B cell (primary cell): ENCODE results near the gene FUT6. TPM values are rescaled to one million over a fixed set of nuclear protein-coding genes. Genes with fewer than 3 reads are reported as not detected.
A peak's percentile ranks its signal among the peaks of the same experiment; 100 is the strongest.

Experiments
- ATAC-seq: fragments of 200-7000 bp; cut with Tn5 transposase; one replicate; pipeline ENCODE4 v1.10.0; 2021; ENCODE audit warnings: low read depth, mild to moderate bottlenecking, moderate number of reproducible peaks, moderate library complexity
- CTCF ChIA-PET: fragments of 350-600 bp; sonication (Branson Sonifier 250); formaldehyde crosslinking; loops from one replicate; lab custom pipeline; 2021; ENCODE audit warnings: antibody characterized with exemption, inconsistent platforms; lab: Charles Lee
- POLR2A ChIA-PET: fragments of 350-600 bp; sonication (Branson Sonifier 250); formaldehyde crosslinking; loops from one replicate; lab custom pipeline; 2021; ENCODE audit warnings: antibody characterized with exemption; lab: Charles Lee
- DNase-seq: peaks from one replicate; pipeline ENCODE4 v3.0.0; 2013
- H2AFZ ChIP-seq: 2 replicates; pipeline ENCODE4 v1.6.1; 2012; ENCODE audit warnings: mild to moderate bottlenecking, low read depth, low read length; ENCODE audit not compliant: insufficient read depth, poor library complexity, severe bottlenecking
- H3K27ac ChIP-seq, 2 donors: 1 replicate in 1 of 2; 2 replicates in 1 of 2; pipeline ENCODE4 v1.5.1; 2012 to 2013; ENCODE audit warnings: low read length in 2 of 2, mild to moderate bottlenecking in 2 of 2, moderate library complexity in 1 of 2
- H3K27me3 ChIP-seq, 4 experiments: fragments of 200-600 bp in 1 of 4; sonication (generic) in 1 of 4; replicated peaks in 1 of 4; 1 replicate in 2 of 4; 2 replicates in 2 of 4; pipeline versions ENCODE4 v1.6.1 to v1.7.0; 2013 to 2016; ENCODE audit warnings: low read length in 3 of 4, mild to moderate bottlenecking in 2 of 4, mixed read lengths in 1 of 4, moderate library complexity in 1 of 4; ENCODE audit not compliant: insufficient read depth in 4 of 4, control insufficient read depth in 3 of 4; ENCODE audit errors: control extremely low read depth in 1 of 4
- H3K36me3 ChIP-seq, 2 experiments: replicated peaks in 1 of 2; 1 replicate in 1 of 2; 2 replicates in 1 of 2; pipeline versions ENCODE4 v1.6.1 to v1.7.1; 2013; ENCODE audit warnings: low read length in 1 of 2; ENCODE audit not compliant: insufficient read depth in 2 of 2, control insufficient read depth in 1 of 2; ENCODE audit errors: control extremely low read depth in 1 of 2, extremely low read depth in 1 of 2
- H3K4me1 ChIP-seq, 2 donors: fragments of 200-600 bp in 1 of 2; sonication (generic) in 1 of 2; 1 replicate in 1 of 2; 2 replicates in 1 of 2; pipeline versions ENCODE4 v1.5.1 to v1.6.1; 2013 to 2017; ENCODE audit warnings: low read length in 2 of 2; ENCODE audit not compliant: control insufficient read depth in 2 of 2, insufficient read depth in 2 of 2
- H3K4me2 ChIP-seq: replicated peaks from 2 replicates; pipeline ENCODE3; 2012; ENCODE audit warnings: mild to moderate bottlenecking, low read depth, low read length; ENCODE audit not compliant: poor library complexity, severe bottlenecking
- H3K4me3 ChIP-seq, 5 experiments: fragments of 200-600 bp in 1 of 5; sonication (generic) in 1 of 5; 1 replicate in 3 of 5; 2 replicates in 2 of 5; pipeline versions ENCODE4 v1.5.1 to v1.7.0; 2011 to 2016; ENCODE audit warnings: low read length in 4 of 5, mild to moderate bottlenecking in 4 of 5, low read depth in 2 of 5, control low read depth in 1 of 5, moderate library complexity in 1 of 5; ENCODE audit not compliant: insufficient read depth in 1 of 5; ENCODE audit errors: control extremely low read depth in 1 of 5, extremely low read depth in 1 of 5
- H3K79me2 ChIP-seq: fragments of 200-600 bp; sonication (generic); one replicate; pipeline ENCODE4 v1.6.0; 2016; ENCODE audit warnings: low read length; ENCODE audit not compliant: control insufficient read depth, insufficient read depth
- H3K9ac ChIP-seq: fragments of 200-600 bp; sonication (generic); 2 replicates; pipeline ENCODE4 v1.6.1; 2017; ENCODE audit warnings: mild to moderate bottlenecking, low read length, moderate library complexity
- H3K9me3 ChIP-seq, 3 donors: one replicate each; pipeline versions ENCODE4 v1.6.1 to v1.7.1; 2013; ENCODE audit warnings: low read length in 2 of 3; ENCODE audit not compliant: control insufficient read depth in 2 of 3, insufficient read depth in 1 of 3; ENCODE audit errors: control extremely low read depth in 1 of 3
- H4K20me1 ChIP-seq: 2 replicates; pipeline ENCODE4 v1.6.0; 2012; ENCODE audit warnings: mild to moderate bottlenecking, low read length; ENCODE audit not compliant: insufficient read depth, control insufficient read depth, poor library complexity, severe bottlenecking
- H3K27ac Mint-ChIP-seq: one replicate; pipeline ENCODE4 v1.8.0; 2021; ENCODE audit warnings: mixed read lengths
- H3K27me3 Mint-ChIP-seq: one replicate; pipeline ENCODE4 v1.8.0; 2021; ENCODE audit warnings: mixed read lengths
- H3K4me1 Mint-ChIP-seq: one replicate; pipeline ENCODE4 v1.8.0; 2021; ENCODE audit warnings: mixed read lengths
- H3K4me3 Mint-ChIP-seq: one replicate; pipeline ENCODE4 v1.8.0; 2021; ENCODE audit warnings: mixed read lengths
- H3K9me3 Mint-ChIP-seq: one replicate; pipeline ENCODE4 v1.8.0; 2022; ENCODE audit warnings: mixed read lengths; ENCODE audit not compliant: insufficient read depth
- CTCF ChIP-seq: fragments of 200-600 bp; IDR thresholded peaks from one replicate; pipeline ENCODE4 v1.8.0; 2022; ENCODE audit warnings: antibody characterized with exemption, mild to moderate bottlenecking
- EZH2 ChIP-seq: IDR thresholded peaks from 2 replicates; pipeline ENCODE4 v1.6.1; 2012; ENCODE audit warnings: borderline replicate concordance, low read depth, mild to moderate bottlenecking, moderate library complexity, low read length; ENCODE audit not compliant: insufficient read depth, poor library complexity, severe bottlenecking
- WGBS: methylation state at CpG from one replicate; pipeline ENCODE4 v1.1.5; 2013; ENCODE audit warnings: missing lambda C conversion rate; ENCODE audit not compliant: insufficient coverage; 5-methylcytosine and 5-hydroxymethylcytosine counted together
- intact Hi-C: fragments of 100-400 bp; cut with micrococcal nuclease; formaldehyde crosslinking; loops from one replicate; pipeline ENCODE4 v1.10.0; 2022
- polyA plus RNA-seq: library from polyadenylated mRNA; depleted of rRNA; stranded (reverse); fragments of >200 nt; gene quantifications from 2 replicates; pipeline ENCODE4 v1.2.3, GENCODE V29; 2012
- total RNA-seq, 2 donors: library from RNA; stranded (reverse); fragments of 120-200 nt in 1 of 2; gene quantifications; 1 replicate in 1 of 2; 2 replicates in 1 of 2; pipeline versions ENCODE4 v1.2.3 to v1.2.4, GENCODE V29; 2013 to 2022

Gene FUT6
- total and polyA plus RNA-seq, 2 donors (not counting 1 experiment from before 2014, with no cell fraction given): 0.03 TPM; not detected in 1

- Histone ChIP-seq H3K4me2 (no peak within 1 kb of the TSS), H3K4me1 (no peaks in the 10 kb centered on the region), H2AFZ (no peak within 1 kb of the TSS), H3K27me3 (no peaks in the 10 kb centered on the region), H3K9ac (no peak within 1 kb of the TSS), H3K79me2 (peaks cover 7% of the 10 kb centered on the region), H3K4me3 (no peak within 1 kb of the TSS), H3K36me3 (peaks cover 0 to 47% of the 10 kb centered on the region in 2 experiments), H3K9me3 (peaks cover 0 to under 1% (median 0%) of the 10 kb centered on the region in 3 donors), H4K20me1 (peaks cover 20% of the 10 kb centered on the region), H3K27ac (no peak within 1 kb of the TSS)
- H3K4me1 Mint-ChIP-seq: no peaks in the 10 kb centered on the region
- POLR2A ChIA-PET: no interaction called here
- H3K4me3 Mint-ChIP-seq: no peak within 1 kb of the TSS
- TF ChIP-seq CTCF: no peak
- no peak for TF ChIP-seq EZH2
- ATAC-seq (no peak), DNase-seq (peak; percentile 32)
- intact Hi-C loops: no loop called here
- H3K27me3 Mint-ChIP-seq: no peaks in the 10 kb centered on the region
- WGBS: 95% methylated on average over 12 of the region's 15 CpGs
- H3K9me3 Mint-ChIP-seq: no peaks in the 10 kb centered on the region
- no peak within 1 kb of the TSS for H3K27ac Mint-ChIP-seq
- CTCF ChIA-PET: no interaction called here
Measured at GRCh38 chr19:5784581-5785147, 54.8 kb downstream of the FUT6 start, which contains the start of gene PRR22. Gene PRR22, minus strand, starts transcription at chr19:5784746. Its CDS starts 86 bp downstream, at chr19:5784660.
